Measurements from ENCODE around the gene APBB1IP. TPM values are rescaled to one million over a fixed set of nuclear protein-coding genes. Genes with fewer than 3 reads are reported as not detected.

APBB1IP gene
- total RNA-seq, 4 donors from 2014 or later = 6.1 to 9.3 (median 7.9) TPM

DNA sequence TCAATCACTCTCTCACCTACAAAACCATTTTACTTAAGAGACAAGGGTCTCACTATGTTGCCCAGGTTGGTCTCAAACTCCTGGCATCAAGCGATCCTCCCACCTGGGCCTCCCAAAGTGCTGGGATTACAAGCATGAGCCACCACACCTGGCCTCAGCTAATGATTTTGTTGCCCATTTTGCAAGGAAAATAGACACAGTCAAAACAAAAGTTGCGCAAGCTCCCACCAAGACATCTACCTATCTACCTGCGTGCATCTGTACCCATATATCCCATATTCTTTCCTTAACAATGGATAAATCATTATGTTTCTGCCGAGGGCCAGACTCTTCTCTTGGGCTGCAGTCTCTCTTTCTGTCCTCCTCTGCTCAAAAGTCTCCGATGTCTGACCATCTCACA lies 67.3 kb downstream of the APBB1IP start:
- no peak for DNase-seq (ENCODE audit: low spot score in 2 of 2)
- WGBS, 2 donors = 86 to 94% methylated on average over 5 of the region's 5 CpGs

DNA sequence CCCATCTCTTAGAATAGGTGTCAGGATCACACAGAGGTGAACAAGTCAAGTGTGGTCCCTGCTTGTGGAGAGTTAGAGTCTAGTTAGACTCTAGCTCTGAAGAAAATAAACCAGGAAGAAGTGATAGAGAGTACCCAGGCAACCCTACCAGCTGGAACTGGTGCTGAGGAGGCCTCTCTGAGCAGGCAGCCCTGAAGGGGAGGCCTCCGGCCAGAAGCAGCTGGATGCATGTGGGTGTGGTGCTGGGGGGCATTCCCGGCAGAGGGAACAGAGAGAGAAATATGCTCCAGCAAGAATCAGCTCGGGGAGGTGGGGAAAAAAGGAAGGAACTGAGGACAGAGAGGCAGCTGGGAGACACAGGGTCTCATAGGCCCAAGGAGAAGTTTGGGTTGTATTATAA lies 68.6 kb downstream of the APBB1IP start:
- Histone ChIP-seq H3K4me3 (no peak overlapping the region), H3K4me1 (no peaks in the 10 kb centered on the region), H3K36me3 (peaks cover 0 to 2% (median 0%) of the 10 kb centered on the region in 3 donors), H3K27me3 (no peaks in the 10 kb centered on the region), H3K27ac (no peak overlapping the region), H3K9me3 (peaks cover 0 to 3% (median 0%) of the 10 kb centered on the region in 4 donors)
- TF ChIP-seq, protein P1, sequence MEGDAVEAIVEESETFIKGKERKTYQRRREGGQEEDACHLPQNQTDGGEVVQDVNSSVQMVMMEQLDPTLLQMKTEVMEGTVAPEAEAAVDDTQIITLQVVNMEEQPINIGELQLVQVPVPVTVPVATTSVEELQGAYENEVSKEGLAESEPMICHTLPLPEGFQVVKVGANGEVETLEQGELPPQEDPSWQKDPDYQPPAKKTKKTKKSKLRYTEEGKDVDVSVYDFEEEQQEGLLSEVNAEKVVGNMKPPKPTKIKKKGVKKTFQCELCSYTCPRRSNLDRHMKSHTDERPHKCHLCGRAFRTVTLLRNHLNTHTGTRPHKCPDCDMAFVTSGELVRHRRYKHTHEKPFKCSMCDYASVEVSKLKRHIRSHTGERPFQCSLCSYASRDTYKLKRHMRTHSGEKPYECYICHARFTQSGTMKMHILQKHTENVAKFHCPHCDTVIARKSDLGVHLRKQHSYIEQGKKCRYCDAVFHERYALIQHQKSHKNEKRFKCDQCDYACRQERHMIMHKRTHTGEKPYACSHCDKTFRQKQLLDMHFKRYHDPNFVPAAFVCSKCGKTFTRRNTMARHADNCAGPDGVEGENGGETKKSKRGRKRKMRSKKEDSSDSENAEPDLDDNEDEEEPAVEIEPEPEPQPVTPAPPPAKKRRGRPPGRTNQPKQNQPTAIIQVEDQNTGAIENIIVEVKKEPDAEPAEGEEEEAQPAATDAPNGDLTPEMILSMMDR (IDR thresholded peaks at IDR 0.05) = no peak
- no peak for TF ChIP-seq POLR2A (IDR thresholded peaks at IDR 0.05)
- TF ChIP-seq EP300 (IDR thresholded peaks at IDR 0.05) = no peak
- no peak for DNase-seq (ENCODE audit: low spot score in 2 of 2)
- 68 to 90% methylated on average over 3 of the region's 3 CpGs for WGBS, 2 donors

More for the DNA sequence above, 67.3 kb downstream of the APBB1IP start:
- no peaks in the 10 kb centered on the region for H3K27me3 ChIP-seq
- H3K36me3 ChIP-seq = no peaks in the 10 kb centered on the region
- no peak for TF ChIP-seq POLR2A (IDR thresholded peaks at IDR 0.05)
- TF ChIP-seq, protein P1 (IDR thresholded peaks at IDR 0.05) = no peak
- H3K9me3 ChIP-seq = peaks cover 0 to 3% (median 0%) of the 10 kb centered on the region in 4 donors
- no peak overlapping the region for H3K4me3 ChIP-seq
- no peaks in the 10 kb centered on the region for H3K4me1 ChIP-seq
- no peak overlapping the region for H3K27ac ChIP-seq

DNA sequence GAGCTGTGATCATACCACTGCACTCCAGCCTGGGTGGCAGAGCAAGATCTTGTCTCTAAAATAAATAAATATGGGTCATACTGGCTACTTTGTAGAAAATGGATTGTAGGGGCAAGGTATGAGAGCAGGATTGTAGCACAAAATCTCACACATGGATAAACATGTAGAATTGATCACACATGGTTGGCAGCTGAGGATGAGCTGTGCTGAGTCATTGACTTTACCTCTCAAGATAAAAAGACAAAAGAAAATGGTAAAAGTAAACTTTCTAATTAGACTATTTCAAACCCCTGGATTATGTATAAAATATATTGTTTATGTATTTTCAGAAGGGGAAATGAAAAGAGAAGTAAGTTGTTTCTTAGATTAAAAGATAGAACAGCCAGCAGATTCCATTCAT lies 69.3 kb downstream of the APBB1IP start:
- no peak for DNase-seq (ENCODE audit: low spot score in 2 of 2)
- no peak for TF ChIP-seq EP300 (IDR thresholded peaks at IDR 0.05)
- TF ChIP-seq, protein P1 (IDR thresholded peaks at IDR 0.05) = no peak
- no peak for TF ChIP-seq POLR2A (IDR thresholded peaks at IDR 0.05)
- no peak overlapping the region for H3K4me3 ChIP-seq

DNA sequence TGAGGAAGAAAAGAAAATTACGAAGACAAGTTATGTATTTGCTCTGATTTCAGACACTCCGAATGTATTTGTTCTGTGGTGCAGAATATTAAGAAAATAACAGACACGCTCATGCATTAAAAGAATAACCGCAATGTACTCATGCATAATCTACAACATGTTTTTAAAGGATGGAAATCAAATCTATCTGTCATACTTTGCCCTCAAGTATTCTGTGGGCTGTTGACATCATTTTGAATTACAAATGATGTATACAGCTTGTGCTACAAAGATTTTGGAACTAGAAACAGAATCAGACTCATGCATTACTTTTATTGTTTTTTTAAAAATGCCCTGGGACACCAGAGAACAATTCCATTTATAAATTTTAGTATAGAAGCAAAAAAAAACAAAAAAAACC lies 69.9 kb downstream of the APBB1IP start:
- no peak overlapping the region for H3K4me3 ChIP-seq
- TF ChIP-seq EP300 (IDR thresholded peaks at IDR 0.05) (no peak), POLR2A (IDR thresholded peaks at IDR 0.05) (no peak)
- TF ChIP-seq, protein P1 (IDR thresholded peaks at IDR 0.05) = no peak
- WGBS, 2 donors = 66 to 67% methylated on average over 4 of the region's 4 CpGs

More for the DNA sequence above, 69.3 kb downstream of the APBB1IP start:
- no peaks in the 10 kb centered on the region for H3K4me1 ChIP-seq
- H3K9me3 ChIP-seq = peaks cover 0 to 8% (median 0%) of the 10 kb centered on the region in 4 donors
- H3K27me3 ChIP-seq = no peaks in the 10 kb centered on the region
- peaks cover 0 to 8% (median 0%) of the 10 kb centered on the region in 3 donors for H3K36me3 ChIP-seq
- no peak overlapping the region for H3K27ac ChIP-seq

DNA sequence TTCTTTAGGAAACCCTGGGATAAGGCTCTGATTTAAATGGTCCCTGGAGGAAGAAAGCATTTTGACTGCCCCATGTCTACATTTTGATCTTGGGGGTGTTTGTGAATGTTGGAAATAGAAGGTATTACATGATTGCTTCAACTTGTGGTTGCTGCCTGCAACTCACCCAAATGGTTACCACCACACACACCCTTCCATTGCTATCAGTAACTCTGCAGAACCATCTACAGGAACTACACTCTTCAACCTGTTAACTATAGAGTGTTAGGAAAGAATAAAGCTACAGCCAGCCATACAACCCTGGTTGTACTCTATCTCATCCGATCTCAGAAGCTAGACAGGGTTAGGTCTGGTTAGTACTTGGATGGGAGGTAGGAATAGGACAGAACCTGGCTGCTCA lies 71.2 kb downstream of the APBB1IP start:
- H3K27me3 ChIP-seq = no peaks in the 10 kb centered on the region
- H3K4me1 ChIP-seq = no peaks in the 10 kb centered on the region
- H3K4me3 ChIP-seq = no peak overlapping the region
- H3K36me3 ChIP-seq = peaks cover 0 to 13% (median 0%) of the 10 kb centered on the region in 3 donors
- no peak for TF ChIP-seq EP300 (IDR thresholded peaks at IDR 0.05)
- H3K9me3 ChIP-seq = peaks cover 0 to 23% (median 0%) of the 10 kb centered on the region in 4 donors
- 81 to 94% methylated on average over 1 of the region's 1 CpG for WGBS, 2 donors
- H3K27ac ChIP-seq = no peak overlapping the region
- DNase-seq (ENCODE audit: low spot score in 2 of 2) = no peak

More for the DNA sequence above, 69.9 kb downstream of the APBB1IP start:
- no peak for DNase-seq (ENCODE audit: low spot score in 2 of 2)
- Histone ChIP-seq H3K4me1 (no peaks in the 10 kb centered on the region), H3K9me3 (peaks cover 0 to 13% (median 0%) of the 10 kb centered on the region in 4 donors), H3K36me3 (peaks cover 0 to 12% (median 0%) of the 10 kb centered on the region in 3 donors), H3K27me3 (no peaks in the 10 kb centered on the region), H3K27ac (no peak overlapping the region)

DNA sequence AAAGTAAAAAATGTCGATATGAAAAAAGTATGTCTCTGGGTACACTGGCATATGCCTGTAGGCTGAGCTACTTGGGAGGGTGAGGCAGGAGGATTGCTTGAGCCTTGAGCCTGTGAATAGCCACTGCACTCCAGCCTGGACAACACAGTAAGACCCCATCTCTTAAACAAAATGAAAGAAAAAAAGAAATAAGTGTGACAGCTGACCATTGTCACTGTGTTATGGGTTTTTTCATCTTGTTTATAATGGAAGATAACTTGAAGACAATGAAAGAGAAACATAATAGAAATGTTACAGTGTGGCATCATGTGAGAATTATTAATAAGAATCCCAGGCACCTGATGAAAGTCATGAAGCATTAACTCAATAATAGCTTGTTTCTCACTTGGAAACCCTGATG lies 75.0 kb downstream of the APBB1IP start:
- no peak overlapping the region for H3K4me3 ChIP-seq
- WGBS, 2 donors = 80 to 83% methylated on average over 1 of the region's 1 CpG
- H3K36me3 ChIP-seq = peaks cover 0 to 13% (median 0%) of the 10 kb centered on the region in 3 donors
- H3K27me3 ChIP-seq = no peaks in the 10 kb centered on the region
- no peak overlapping the region for H3K27ac ChIP-seq
- TF ChIP-seq EP300 (IDR thresholded peaks at IDR 0.05) = no peak
- TF ChIP-seq, protein P1 (IDR thresholded peaks at IDR 0.05) = no peak
- no peak for DNase-seq (ENCODE audit: low spot score in 2 of 2)
- H3K9me3 ChIP-seq = peaks cover 0 to 23% (median 0%) of the 10 kb centered on the region in 4 donors
- H3K4me1 ChIP-seq = peaks cover 0 to 6% (median 0%) of the 10 kb centered on the region in 4 donors
